Transverse colon (tissue), 4 donors: ENCODE data around the gene TMEM254. TPM values are rescaled to one million over a fixed set of nuclear protein-coding genes. Genes with fewer than 3 reads are reported as not detected.

Experiments used
- DNase-seq: peaks from one replicate; pipeline ENCODE4 v3.0.0-alpha.2; 2019
- H3K27ac ChIP-seq, 4 donors: fragments of 200-600 bp; sonication (generic); 2 replicates each; pipeline ENCODE4 v1.5.1; 2016 to 2018; ENCODE audit warnings: inconsistent platforms in 4 of 4
- H3K27me3 ChIP-seq: fragments of 200-600 bp; sonication (generic); 2 replicates; pipeline ENCODE4 v1.5.1; 2017; ENCODE audit warnings: inconsistent platforms
- H3K36me3 ChIP-seq, 4 donors: fragments of 200-600 bp; sonication (generic); 2 replicates each; pipeline ENCODE4 v1.5.1; 2017 to 2019; ENCODE audit warnings: inconsistent platforms in 4 of 4
- H3K4me1 ChIP-seq, 4 donors: fragments of 200-600 bp; sonication (generic); 2 replicates each; pipeline ENCODE4 v1.5.1; 2017 to 2020; ENCODE audit warnings: inconsistent platforms in 4 of 4
- H3K4me3 ChIP-seq, 4 donors: fragments of 200-600 bp; sonication (generic); 1 replicate in 1 of 4; 2 replicates in 3 of 4; pipeline versions ENCODE4 v1.5.1 to v1.6.1; 2017 to 2019; ENCODE audit warnings: inconsistent platforms in 4 of 4
- H3K9me3 ChIP-seq, 2 donors: fragments of 200-600 bp; sonication (generic); 2 replicates each; pipeline ENCODE4 v1.5.1; 2017 to 2019; ENCODE audit warnings: inconsistent platforms in 2 of 2
- CTCF ChIP-seq, 5 experiments: fragments of 200-600 bp in 3 of 5; fragments of 450-650 bp in 2 of 5; sonication (generic) in 3 of 5; IDR thresholded peaks; 1 replicate in 2 of 5; 2 replicates in 3 of 5; pipeline ENCODE4 v1.5.1; 2016 to 2017; ENCODE audit warnings: antibody characterized with exemption in 5 of 5, inconsistent platforms in 3 of 5, mild to moderate bottlenecking in 2 of 5, moderate library complexity in 1 of 5
- EP300 ChIP-seq: sonication (generic); formaldehyde crosslinking; IDR thresholded peaks from one replicate; pipeline ENCODE4 v1.6.1; 2017; ENCODE audit warnings: antibody characterized with exemption, low read depth
- POLR2A ChIP-seq: fragments of 450-650 bp; IDR thresholded peaks from one replicate; pipeline ENCODE4 v1.6.1; 2016; ENCODE audit warnings: antibody characterized with exemption, mild to moderate bottlenecking, moderate library complexity
- POLR2AphosphoS5 ChIP-seq, 3 donors: sonication (generic); formaldehyde crosslinking; IDR thresholded peaks; one replicate each; pipeline ENCODE4 v1.6.1; 2016; ENCODE audit warnings: antibody characterized with exemption in 3 of 3
- WGBS, 2 donors: methylation state at CpG; one replicate each; pipeline ENCODE4 v1.1.5; 2018; ENCODE audit warnings: low coverage in 1 of 2; 5-methylcytosine and 5-hydroxymethylcytosine counted together
- in situ Hi-C, 4 donors: fragments of 200-750 bp; cut with MboI; loops; one replicate each; pipeline versions ENCODE4 v1.15.0 to v1.15.1; 2017; ENCODE audit warnings: low sequenced_read_pairs in 3 of 4, low pct_ligation_motif_present in 1 of 4, low pct_unique_long_range_greater_than_20kb in 1 of 4
- intact Hi-C: fragments of 100-400 bp; cut with DNase I; formaldehyde crosslinking; loops from one replicate; pipeline ENCODE4 v1.15.1; 2023; ENCODE audit warnings: low total_unique reads
- total RNA-seq, 4 donors: library from RNA; depleted of rRNA; stranded (reverse); fragments of >200 nt; gene quantifications; one replicate each; pipeline ENCODE4 v1.1.0, GENCODE V29; 2016

The TMEM254 gene
- total RNA-seq, 4 donors from 2014 or later, result 3.0 to 33.7 (median 10.4) TPM

GRCh38 chr10:80051993-80052392 is 26.5 kb upstream of the TMEM254 start:
- in situ Hi-C loops, result loop anchor here in 1 of 4 donors (25.0 kb wide), 1 partner anchor 160 kb away; the partner anchor contains the start of gene ANXA11
- intact Hi-C loops, result no loop called here

GRCh38 chr10:80055760-80056159 is 22.7 kb upstream of the TMEM254 start:
- no peak for DNase-seq
- H3K9me3 ChIP-seq, result no peaks in the 10 kb centered on the region
- TF ChIP-seq EP300 (no peak), POLR2A (no peak), CTCF (IDR thresholded peaks at IDR 0.05) (no peak), POLR2AphosphoS5 (IDR thresholded peaks at IDR 0.05) (no peak)
- no peak overlapping the region for H3K4me3 ChIP-seq
- no peak overlapping the region for H3K27ac ChIP-seq
- no peaks in the 10 kb centered on the region for H3K27me3 ChIP-seq
- whole genome bisulfite sequencing, 2 donors, result 86 to 93% methylated on average over 2 of the region's 2 CpGs
- intact Hi-C loops (no loop called here), in situ Hi-C loops (loop anchor here in 1 of 4 donors (25.0 kb wide), 1 partner anchor 157 kb away; the partner anchor contains the start of gene ANXA11)
- H3K4me1 ChIP-seq, result no peaks in the 10 kb centered on the region
- H3K36me3 ChIP-seq, result no peaks in the 10 kb centered on the region

More at GRCh38 chr10:80051993-80052392, 26.5 kb upstream of the TMEM254 start:
- no peaks in the 10 kb centered on the region for H3K36me3 ChIP-seq
- no peak overlapping the region for H3K27ac ChIP-seq
- H3K4me3 ChIP-seq, result no peak overlapping the region
- TF ChIP-seq EP300 (no peak), POLR2A (no peak)
- WGBS, 2 donors, result 45 to 50% methylated on average over 1 to 3 of the region's 3 CpGs
- DNase-seq, result no peak
- no peaks in the 10 kb centered on the region for H3K4me1 ChIP-seq
- H3K27me3 ChIP-seq, result no peaks in the 10 kb centered on the region
- no peaks in the 10 kb centered on the region for H3K9me3 ChIP-seq

- peak; percentile 38 for DNase-seq
- intact Hi-C loops, result no loop called here
- Histone ChIP-seq H3K36me3 (no peaks in the 10 kb centered on the region), H3K27me3 (no peaks in the 10 kb centered on the region), H3K27ac (no peak overlapping the region), H3K9me3 (no peaks in the 10 kb centered on the region), H3K4me3 (no peak overlapping the region), H3K4me1 (no peaks in the 10 kb centered on the region)
- 60 to 80% methylated on average over 1 to 4 of the region's 4 CpGs for WGBS, 2 donors
- TF ChIP-seq CTCF (IDR thresholded peaks at IDR 0.05) (no peak), POLR2A (no peak), EP300 (no peak), POLR2AphosphoS5 (IDR thresholded peaks at IDR 0.05) (no peak)
- in situ Hi-C loops, result loop anchor here in 1 of 4 donors (25.0 kb wide), 1 partner anchor 155 kb away; the partner anchor contains the start of gene ANXA11
Observed at GRCh38 chr10:80057171-80057570, 21.3 kb upstream of the TMEM254 start.

GRCh38 chr10:80064120-80064886 is 14.2 kb upstream of the TMEM254 start:
- in situ Hi-C loops (loop anchor here in 1 of 4 donors (25.0 kb wide), 1 partner anchor 148 kb away; the partner anchor contains the start of gene ANXA11), intact Hi-C loops (no loop called here)
- Histone ChIP-seq H3K4me3 (no peak overlapping the region), H3K27ac (peak overlapping the region in 1 of 4 donors; percentile 20), H3K36me3 (no peaks in the 10 kb centered on the region), H3K4me1 (no peaks in the 10 kb centered on the region), H3K27me3 (no peaks in the 10 kb centered on the region), H3K9me3 (no peaks in the 10 kb centered on the region)
- 57 to 80% methylated on average over 2 to 8 of the region's 8 CpGs for WGBS, 2 donors
- TF ChIP-seq POLR2A (no peak), EP300 (no peak), POLR2AphosphoS5 (IDR thresholded peaks at IDR 0.05) (no peak), CTCF (IDR thresholded peaks at IDR 0.05) (no peak)
- no peak for DNase-seq
